NCI-H1417 treated with DMSO at 0.1 percent for 48 hours (cell line): Measurements from ENCODE around the gene RBM5.
A peak's percentile ranks its signal among the peaks of the same experiment; 100 is the strongest.
"Not testable (repeated sequence)": the region's sequence is repeated elsewhere in the genome, so short reads cannot be mapped to it uniquely, and the experiment has no call there.

Experiments
- DNase-seq: peaks from one replicate; lab custom pipeline; 2025; lab: John Stamatoyannopoulos, UW

RBM5 gene

GRCh38 chr3:50088725-50089608, at the start of gene RBM5:
Gene RBM5, plus strand, starts transcription at chr3:50088919. Its CDS starts 1,516 bp downstream, at chr3:50090435.
- DNase-seq = peak; percentile 15

- no peak for DNase-seq
Measured at GRCh38 chr3:50044976-50045375, 43.7 kb upstream of the RBM5 start.

GRCh38 chr3:50047426-50047825, 41.3 kb upstream of the RBM5 start:
- no peak for DNase-seq

GRCh38 chr3:50050361-50050760, 38.4 kb upstream of the RBM5 start:
- DNase-seq = no peak

- DNase-seq = no peak
Measured at GRCh38 chr3:50057756-50058155, 31.0 kb upstream of the RBM5 start.

GRCh38 chr3:50068134-50068533, 20.6 kb upstream of the RBM5 start:
- DNase-seq = no peak

- DNase-seq = no peak
Measured at GRCh38 chr3:50078091-50078490, 10.6 kb upstream of the RBM5 start.

GRCh38 chr3:50078622-50079021, 10.1 kb upstream of the RBM5 start:
- no peak for DNase-seq

GRCh38 chr3:50084951-50085350, 3.8 kb upstream of the RBM5 start:
- DNase-seq = not testable (repeated sequence)

- no peak for DNase-seq
Measured at GRCh38 chr3:50089609-50089945, 858 bp downstream of the RBM5 start.

GRCh38 chr3:50090984-50091383, 2.3 kb downstream of the RBM5 start:
- no peak for DNase-seq

GRCh38 chr3:50095352-50095998, 6.8 kb downstream of the RBM5 start:
- DNase-seq = no peak

- no peak for DNase-seq
Measured at GRCh38 chr3:50100386-50100785, 11.7 kb downstream of the RBM5 start.

- no peak for DNase-seq
Measured at GRCh38 chr3:50100956-50101845, 12.5 kb downstream of the RBM5 start.

GRCh38 chr3:50102558-50102957, 13.8 kb downstream of the RBM5 start:
- DNase-seq = no peak

GRCh38 chr3:50111757-50112156, 23.0 kb downstream of the RBM5 start:
- DNase-seq = no peak

- DNase-seq = no peak
Measured at GRCh38 chr3:50112462-50112861, 23.7 kb downstream of the RBM5 start.

GRCh38 chr3:50117120-50117519, 28.4 kb downstream of the RBM5 start:
- DNase-seq = no peak

- no peak for DNase-seq
Measured at GRCh38 chr3:50118237-50118636, 29.5 kb downstream of the RBM5 start.

GRCh38 chr3:50119786-50120185, 31.1 kb downstream of the RBM5 start:
- no peak for DNase-seq

- DNase-seq = no peak
Measured at GRCh38 chr3:50120364-50121071, 31.8 kb downstream of the RBM5 start.
